ENCODE results near the gene ARHGAP1.

ARHGAP1 gene

DNA sequence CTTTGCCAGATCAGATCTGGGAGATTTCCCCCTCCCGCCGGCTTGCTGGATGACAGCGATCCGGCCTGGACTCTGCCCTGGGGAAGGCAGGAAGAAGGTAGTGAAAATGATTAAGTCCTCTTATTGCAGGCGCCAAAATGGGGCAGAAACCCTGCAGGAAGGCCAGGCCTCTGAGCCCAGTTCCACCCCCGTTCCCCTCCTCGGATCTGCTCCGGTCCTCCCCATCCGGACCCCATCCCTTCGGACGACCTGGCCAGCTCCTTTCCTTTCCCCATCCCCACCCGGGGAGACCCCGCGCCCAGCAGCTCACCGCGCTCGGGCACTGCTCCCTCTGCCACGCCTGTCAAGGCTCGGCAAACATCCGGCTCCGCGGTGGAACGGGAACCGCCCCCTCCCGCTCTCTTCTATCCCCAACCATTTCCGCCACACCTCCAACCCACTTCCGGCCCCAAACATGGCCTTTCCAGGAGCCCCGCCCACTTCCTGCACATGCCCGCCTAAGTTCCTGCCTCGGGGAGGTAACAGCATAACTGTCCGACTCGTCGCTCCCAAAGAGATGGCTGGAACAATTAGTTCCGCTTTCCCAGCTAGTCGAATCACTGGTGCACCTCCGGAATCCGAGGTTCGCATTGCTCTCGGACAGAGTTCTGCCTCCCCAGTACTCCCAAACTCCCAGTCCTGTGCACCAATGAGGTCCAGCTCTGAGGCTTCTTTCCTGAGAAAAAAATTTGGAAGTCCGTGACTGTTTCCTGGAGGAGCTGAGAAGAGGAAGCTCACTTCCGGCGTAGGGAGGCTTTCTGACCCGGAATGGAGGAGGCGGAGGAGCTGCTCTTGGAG, at the start of gene ARHGAP1, which contains the start of gene ZNF408:
ARHGAP1 (minus strand) TSS at position 379 of the 837 bp plus-strand sequence. CDS start 4,512 bp downstream, outside the sequence.
ZNF408 (plus strand) TSS at position 791 of the 837 bp plus-strand sequence; CDS start at position 808, 17 bp downstream.
- DNase-seq (ENCODE audit: low read depth): peak; percentile 99

- no peak for DNase-seq (ENCODE audit: low read depth)
Observed at GRCh38 chr11:46747150-46747549, 46.7 kb upstream of the ARHGAP1 start.

GRCh38 chr11:46745995-46746394, 45.6 kb upstream of the ARHGAP1 start:
- no peak for DNase-seq (ENCODE audit: low read depth)

DNA sequence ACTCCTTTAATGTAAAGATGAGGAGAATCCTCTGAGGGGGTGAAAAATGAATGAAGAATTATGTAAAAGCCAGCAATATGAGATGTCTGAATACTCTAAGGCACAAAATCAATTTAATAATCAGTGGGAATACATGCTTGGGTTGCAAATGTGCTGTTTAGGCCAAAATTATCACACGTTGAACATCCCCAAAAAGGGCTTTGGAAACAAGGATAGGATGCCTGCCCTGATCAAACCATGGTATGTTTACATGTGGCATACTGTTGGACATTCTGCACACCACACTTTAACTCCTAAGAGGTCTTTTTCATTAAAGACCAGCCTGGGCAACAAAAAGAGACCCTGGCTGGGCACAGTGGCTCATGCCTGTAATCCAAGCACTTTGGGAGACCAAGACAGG, 44.9 kb upstream of the ARHGAP1 start:
- no peak for DNase-seq (ENCODE audit: low read depth)

GRCh38 chr11:46743693-46744339, 43.4 kb upstream of the ARHGAP1 start:
- no peak for DNase-seq (ENCODE audit: low read depth)

GRCh38 chr11:46743043-46743442, 42.6 kb upstream of the ARHGAP1 start:
- DNase-seq (ENCODE audit: low read depth): no peak

DNA sequence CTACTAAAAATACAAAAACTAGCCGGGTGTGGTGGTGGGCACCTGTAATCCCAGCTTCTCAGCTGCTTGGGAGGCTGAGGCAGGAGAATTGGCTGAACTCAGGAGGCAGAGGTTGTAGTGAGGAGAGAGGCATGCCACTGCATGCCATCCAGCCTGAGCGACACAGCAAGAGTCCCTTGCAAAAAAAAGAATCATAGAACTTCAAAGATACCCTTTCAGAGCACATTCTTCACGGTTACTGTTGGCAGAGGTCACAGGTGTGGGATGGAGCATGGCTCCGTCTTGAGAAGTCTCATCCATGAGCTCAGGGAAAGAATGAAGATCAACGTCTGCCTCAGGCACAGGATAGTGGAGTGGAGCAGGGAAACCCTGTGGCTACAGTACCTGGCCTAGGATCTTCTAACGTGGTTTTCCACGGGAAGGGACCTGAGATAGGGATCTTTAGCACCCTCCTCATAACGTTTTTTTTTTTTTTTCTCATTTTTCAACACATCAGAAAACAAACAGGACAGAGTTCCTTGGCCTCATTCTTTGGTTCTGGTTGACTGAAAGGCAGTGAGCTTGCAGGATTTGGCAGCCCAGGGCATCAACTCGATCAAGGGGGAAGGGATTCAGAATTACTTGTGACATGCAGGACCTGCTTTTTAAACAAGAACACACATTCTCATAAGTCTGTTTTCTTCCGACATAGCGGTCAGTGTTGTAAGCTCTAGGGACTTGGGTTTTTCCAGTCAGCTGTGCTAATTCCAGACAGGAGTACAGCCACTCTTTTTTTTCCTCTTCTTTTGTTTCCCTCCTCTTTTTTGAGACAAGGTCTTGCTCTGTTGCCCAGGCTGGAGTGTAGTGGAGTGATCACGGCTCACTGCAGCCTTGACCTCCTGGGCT, 41.4 kb upstream of the ARHGAP1 start:
- DNase-seq (ENCODE audit: low read depth): no peak

GRCh38 chr11:46738887-46739286, 38.5 kb upstream of the ARHGAP1 start:
- DNase-seq (ENCODE audit: low read depth): no peak

DNA sequence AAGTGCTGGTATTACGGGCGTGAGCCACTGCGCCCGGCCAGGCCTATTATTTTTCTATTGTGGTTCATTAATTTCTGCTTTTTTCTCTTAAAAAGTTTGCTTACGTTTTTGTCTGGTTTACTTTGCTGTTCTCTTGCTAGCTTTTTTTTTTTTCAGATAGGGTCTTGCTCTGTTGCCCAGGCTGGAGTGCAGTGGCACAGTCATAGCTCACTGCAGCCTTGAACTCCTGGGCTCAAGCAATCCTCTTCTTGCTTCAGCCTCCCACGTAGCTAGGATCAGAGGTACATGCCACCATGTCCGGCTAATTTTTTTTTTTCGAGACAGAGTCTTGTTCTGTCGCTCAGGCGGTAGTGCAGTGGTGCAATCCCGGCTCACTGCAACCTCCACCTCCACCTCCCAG, 37.3 kb upstream of the ARHGAP1 start:
- no peak for DNase-seq (ENCODE audit: low read depth)

- peak; percentile 59 for DNase-seq (ENCODE audit: low read depth)
Observed at GRCh38 chr11:46736615-46737014, 36.2 kb upstream of the ARHGAP1 start.

DNA sequence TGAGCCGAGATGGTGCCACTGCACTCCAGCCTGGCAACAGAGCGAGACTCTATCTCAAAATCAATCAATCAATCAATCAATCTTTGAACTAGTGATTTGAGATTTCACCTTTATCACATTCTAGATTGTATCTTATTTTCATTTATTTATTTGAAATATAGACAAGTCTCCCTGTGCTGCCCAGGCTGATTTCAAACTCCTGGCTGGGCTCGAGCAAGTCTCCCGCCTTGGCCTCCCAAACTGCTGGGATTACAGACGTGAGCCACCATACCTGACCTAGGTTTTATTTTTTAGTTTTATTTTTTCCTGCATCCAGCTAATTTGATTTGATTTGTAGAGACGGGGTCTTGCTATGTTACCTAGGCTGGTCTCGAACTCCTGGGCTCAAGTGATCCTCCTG, 35.7 kb upstream of the ARHGAP1 start:
- DNase-seq (ENCODE audit: low read depth): no peak

DNA sequence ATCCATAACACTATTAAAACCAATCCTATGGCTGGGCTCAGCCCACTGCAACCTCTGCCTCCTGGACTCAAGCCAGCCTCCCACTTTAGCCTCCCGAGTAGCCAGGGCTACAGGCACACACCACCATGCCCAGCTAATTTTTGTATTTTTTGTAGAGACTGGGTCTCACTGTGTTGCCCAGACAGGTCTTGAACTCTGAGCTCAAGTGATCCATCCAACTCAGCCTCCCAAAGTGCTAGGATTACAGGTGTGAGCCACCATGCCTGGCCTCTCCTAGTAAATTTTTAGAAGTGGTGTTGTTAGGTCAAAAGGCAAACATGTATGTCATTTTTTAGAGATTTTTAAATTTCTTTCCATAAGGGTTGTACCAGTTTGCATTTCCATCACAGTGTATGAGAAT, 32.8 kb upstream of the ARHGAP1 start:
- DNase-seq (ENCODE audit: low read depth): no peak

GRCh38 chr11:46731545-46731944, 31.1 kb upstream of the ARHGAP1 start:
- DNase-seq (ENCODE audit: low read depth): no peak

GRCh38 chr11:46729110-46730027, 28.9 kb upstream of the ARHGAP1 start:
- peak; percentile 20 for DNase-seq (ENCODE audit: low read depth)

DNA sequence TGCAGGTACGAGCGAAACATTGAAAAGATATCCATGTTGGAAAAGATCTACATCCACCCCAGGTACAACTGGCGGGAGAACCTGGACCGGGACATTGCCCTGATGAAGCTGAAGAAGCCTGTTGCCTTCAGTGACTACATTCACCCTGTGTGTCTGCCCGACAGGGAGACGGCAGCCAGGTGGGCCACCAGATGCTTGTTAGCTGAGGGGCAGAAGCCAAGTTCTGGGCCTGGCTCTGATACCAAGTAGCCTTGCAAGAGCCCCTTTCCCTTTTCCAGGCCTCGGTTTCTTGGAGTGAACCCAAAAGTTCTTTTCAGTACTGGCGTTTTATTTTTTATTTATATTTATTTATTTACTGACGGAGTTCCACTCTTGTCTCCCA, 28.2 kb upstream of the ARHGAP1 start:
- DNase-seq (ENCODE audit: low read depth): no peak

DNA sequence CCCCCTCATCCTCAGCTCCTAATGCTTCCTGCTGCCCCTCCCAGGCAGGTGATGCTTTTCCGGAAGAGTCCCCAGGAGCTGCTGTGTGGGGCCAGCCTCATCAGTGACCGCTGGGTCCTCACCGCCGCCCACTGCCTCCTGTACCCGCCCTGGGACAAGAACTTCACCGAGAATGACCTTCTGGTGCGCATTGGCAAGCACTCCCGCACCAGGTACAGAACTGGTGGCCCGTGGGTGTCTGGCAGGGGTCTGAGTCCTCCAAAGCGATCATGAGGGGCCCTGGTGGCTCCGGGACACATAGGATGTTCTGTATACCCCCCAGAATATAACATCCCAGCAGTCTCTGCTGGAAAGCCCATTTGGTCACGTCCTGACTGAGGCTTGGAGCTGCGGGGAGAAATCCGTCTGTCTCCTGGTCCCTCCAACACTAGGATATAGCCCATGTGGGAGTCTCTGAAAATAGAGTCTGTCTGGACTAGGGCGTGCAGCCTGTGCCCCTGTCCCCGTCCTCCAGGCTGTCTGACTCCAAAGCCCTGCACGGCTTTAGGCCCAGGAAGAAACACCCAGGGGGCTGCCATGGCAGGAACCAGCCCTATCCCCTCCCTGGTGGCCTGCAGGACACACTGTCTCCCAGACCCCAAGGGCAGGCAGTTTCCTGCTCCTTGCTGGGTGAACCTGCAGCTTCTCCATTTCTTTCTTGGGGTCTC, 27.7 kb upstream of the ARHGAP1 start:
- no peak for DNase-seq (ENCODE audit: low read depth)

- no peak for DNase-seq (ENCODE audit: low read depth)
Observed at GRCh38 chr11:46726206-46726862, 25.9 kb upstream of the ARHGAP1 start.

DNA sequence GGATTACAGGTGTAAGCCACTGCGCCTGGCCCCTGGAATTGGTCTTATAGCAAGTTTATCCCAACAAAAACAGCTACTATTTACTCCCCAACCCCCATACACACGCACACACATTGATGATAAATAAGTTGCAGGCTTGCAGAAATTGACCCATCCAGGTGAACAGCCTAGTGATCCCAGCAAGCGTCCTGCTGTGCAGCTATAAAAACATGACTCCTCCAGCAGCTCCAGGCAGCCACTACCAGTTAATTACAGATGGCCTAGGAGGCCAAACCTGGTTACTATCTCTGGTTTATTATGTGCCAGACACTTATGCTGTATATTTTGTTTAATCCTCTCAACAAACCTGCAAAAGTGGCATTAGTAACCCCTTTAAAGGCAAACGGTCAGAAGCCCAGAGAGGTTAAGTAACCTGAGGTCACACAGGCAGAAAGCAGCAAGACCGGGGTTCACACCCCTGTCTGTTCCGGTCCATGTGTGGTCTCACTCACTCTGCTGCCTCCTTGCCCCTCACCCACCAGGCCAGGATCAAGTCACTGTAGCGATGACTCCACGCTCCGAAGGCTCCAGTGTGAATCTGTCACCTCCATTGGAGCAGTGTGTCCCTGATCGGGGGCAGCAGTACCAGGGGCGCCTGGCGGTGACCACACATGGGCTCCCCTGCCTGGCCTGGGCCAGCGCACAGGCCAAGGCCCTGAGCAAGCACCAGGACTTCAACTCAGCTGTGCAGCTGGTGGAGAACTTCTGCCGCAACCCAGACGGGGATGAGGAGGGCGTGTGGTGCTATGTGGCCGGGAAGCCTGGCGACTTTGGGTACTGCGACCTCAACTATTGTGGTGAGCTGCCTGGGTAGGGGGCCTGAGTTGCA, 25.2 kb upstream of the ARHGAP1 start:
- DNase-seq (ENCODE audit: low read depth): no peak

DNA sequence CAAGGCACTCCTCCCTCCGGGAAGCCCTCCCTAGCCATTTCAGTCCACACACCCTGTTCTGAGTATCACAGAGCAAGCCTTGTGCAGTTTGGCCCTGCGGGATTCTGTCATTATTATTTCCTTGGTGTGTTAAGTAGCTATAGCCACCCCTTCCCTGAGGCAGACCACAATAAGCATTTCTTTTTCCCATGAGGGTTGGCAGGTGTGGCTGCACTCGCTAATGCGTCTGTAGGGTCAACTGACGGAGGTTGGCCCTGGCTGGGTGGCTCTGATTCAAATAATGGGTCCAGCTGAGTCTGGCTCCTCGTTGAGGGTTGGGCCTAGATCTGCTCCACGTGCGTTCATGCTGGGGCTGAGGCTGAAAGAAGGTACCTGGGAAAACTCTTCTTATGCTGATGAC, 23.7 kb upstream of the ARHGAP1 start:
- DNase-seq (ENCODE audit: low read depth): no peak
